ENCODE measurements around the gene SEC24D. TPM values are rescaled to one million over a fixed set of nuclear protein-coding genes. Genes with fewer than 3 reads are reported as not detected.

Gene SEC24D
- total RNA-seq, 1 experiment from 2014 or later = 32.0 TPM

DNA sequence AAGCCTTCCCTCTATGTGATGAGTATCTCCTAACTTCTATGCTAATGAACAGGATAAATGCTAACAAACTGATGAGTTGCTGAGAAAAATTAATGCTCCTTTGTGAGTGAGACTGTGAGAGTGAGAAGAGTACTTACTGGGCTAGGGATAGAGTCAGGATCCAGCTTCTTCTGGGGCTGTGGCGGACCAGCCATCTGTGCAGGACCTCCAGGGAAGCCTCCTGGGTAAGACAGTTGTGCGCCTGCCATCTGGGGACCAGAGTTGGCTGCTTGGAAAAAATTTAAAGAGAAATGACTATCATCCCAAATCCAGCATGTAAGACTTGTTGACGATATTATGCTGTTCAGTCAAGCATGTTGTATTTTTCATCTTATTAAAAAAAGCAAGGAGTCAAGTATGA is 21.0 kb downstream of the SEC24D start:
- H3K27ac Mint-ChIP-seq (ENCODE audit: unreplicated experiment) = no peak overlapping the region
- H3K4me3 Mint-ChIP-seq (ENCODE audit: unreplicated experiment) = no peak overlapping the region
- intact Hi-C loops (cut with micrococcal nuclease; ENCODE audit: unreplicated experiment) = no loop called here
- no peaks in the 10 kb centered on the region for H3K27me3 Mint-ChIP-seq (ENCODE audit: insufficient read depth, unreplicated experiment)
- no peak for TF ChIP-seq CTCF (IDR thresholded peaks at IDR 0.05; ENCODE audit: insufficient read depth in 1 of 2, low read depth in 1 of 2, low read length in 1 of 2, severe bottlenecking in 1 of 2, unreplicated experiment in 1 of 2)
- H3K4me1 ChIP-seq = no peaks in the 10 kb centered on the region
- POLR2A ChIA-PET = no interaction called here
- no peak for DNase-seq
- no peaks in the 10 kb centered on the region for H3K36me3 ChIP-seq (ENCODE audit: control insufficient read depth, insufficient read depth, low read length)
- no peaks in the 10 kb centered on the region for H3K9me3 Mint-ChIP-seq (ENCODE audit: unreplicated experiment)
- no peak overlapping the region for H3K4me3 ChIP-seq (ENCODE audit: low read depth, low read length)
- no peaks in the 10 kb centered on the region for H3K27me3 ChIP-seq (replicated peaks; ENCODE audit: control insufficient read depth, insufficient read depth, low read length)
- CTCF ChIA-PET = no interaction called here
- no peaks in the 10 kb centered on the region; the same call in 1 of the 2 replicates for H3K9me3 ChIP-seq
- peaks cover 22% of the 10 kb centered on the region for H3K36me3 Mint-ChIP-seq (ENCODE audit: insufficient read depth, unreplicated experiment)
- no TSS peak for BruUV-seq (replicated peaks)
- H3K4me1 Mint-ChIP-seq (ENCODE audit: low read depth, unreplicated experiment) = no peaks in the 10 kb centered on the region

GRCh38 chr4:118814058-118814457 is 21.9 kb downstream of the SEC24D start:
- H3K9me3 Mint-ChIP-seq (ENCODE audit: unreplicated experiment) = no peaks in the 10 kb centered on the region
- no peak overlapping the region for H3K4me3 Mint-ChIP-seq (ENCODE audit: unreplicated experiment)
- Histone ChIP-seq H3K27me3 (replicated peaks; ENCODE audit: control insufficient read depth, insufficient read depth, low read length) (no peaks in the 10 kb centered on the region), H3K9me3 (no peaks in the 10 kb centered on the region; the same call in 1 of the 2 replicates), H3K36me3 (ENCODE audit: control insufficient read depth, insufficient read depth, low read length) (no peaks in the 10 kb centered on the region), H3K4me3 (ENCODE audit: low read depth, low read length) (no peak overlapping the region), H3K4me1 (no peaks in the 10 kb centered on the region)
- H3K27ac Mint-ChIP-seq (ENCODE audit: unreplicated experiment) = no peak overlapping the region
- H3K4me1 Mint-ChIP-seq (ENCODE audit: low read depth, unreplicated experiment) = no peaks in the 10 kb centered on the region
- no TSS peak for BruUV-seq (replicated peaks)
- intact Hi-C loops (cut with micrococcal nuclease; ENCODE audit: unreplicated experiment) = no loop called here
- ChIA-PET CTCF (no interaction called here), POLR2A (interaction anchor here (0.5 kb wide), 1 partner anchor 21 kb away, joined by 3 read pairs; no protein-coding TSS in a partner anchor)
- DNase-seq = no peak
- no peaks in the 10 kb centered on the region for H3K27me3 Mint-ChIP-seq (ENCODE audit: insufficient read depth, unreplicated experiment)
- TF ChIP-seq CTCF (IDR thresholded peaks at IDR 0.05; ENCODE audit: insufficient read depth in 1 of 2, low read depth in 1 of 2, low read length in 1 of 2, severe bottlenecking in 1 of 2, unreplicated experiment in 1 of 2) = no peak
- peaks cover 26% of the 10 kb centered on the region for H3K36me3 Mint-ChIP-seq (ENCODE audit: insufficient read depth, unreplicated experiment)

- H3K4me1 ChIP-seq = no peaks in the 10 kb centered on the region
- H3K9me3 ChIP-seq = no peaks in the 10 kb centered on the region; the same call in 1 of the 2 replicates
- no peak for TF ChIP-seq CTCF (IDR thresholded peaks at IDR 0.05; ENCODE audit: insufficient read depth in 1 of 2, low read depth in 1 of 2, low read length in 1 of 2, severe bottlenecking in 1 of 2, unreplicated experiment in 1 of 2)
- Mint-ChIP-seq H3K4me3 (ENCODE audit: unreplicated experiment) (no peak overlapping the region), H3K9me3 (ENCODE audit: unreplicated experiment) (no peaks in the 10 kb centered on the region), H3K36me3 (ENCODE audit: insufficient read depth, unreplicated experiment) (peaks cover 30% of the 10 kb centered on the region), H3K27me3 (ENCODE audit: insufficient read depth, unreplicated experiment) (no peaks in the 10 kb centered on the region), H3K4me1 (ENCODE audit: low read depth, unreplicated experiment) (no peaks in the 10 kb centered on the region), H3K27ac (ENCODE audit: unreplicated experiment) (no peak overlapping the region)
- CTCF ChIA-PET = no interaction called here
- no peaks in the 10 kb centered on the region for H3K36me3 ChIP-seq (ENCODE audit: control insufficient read depth, insufficient read depth, low read length)
- no TSS peak for BruUV-seq (replicated peaks)
- no peaks in the 10 kb centered on the region for H3K27me3 ChIP-seq (replicated peaks; ENCODE audit: control insufficient read depth, insufficient read depth, low read length)
- H3K4me3 ChIP-seq (ENCODE audit: low read depth, low read length) = no peak overlapping the region
- intact Hi-C loops (cut with micrococcal nuclease; ENCODE audit: unreplicated experiment) = no loop called here
- no peak for DNase-seq
- POLR2A ChIA-PET = interaction anchor here (0.5 kb wide), 1 partner anchor 21 kb away, joined by 3 read pairs; no protein-coding TSS in a partner anchor
These were observed 22.4 kb downstream of the SEC24D start for GRCh38 chr4:118813561-118813960.
